ENCODE data around the gene PIBF1.

PIBF1 gene

GRCh38 chr13:73060251-73061160 lies 278.6 kb downstream of the PIBF1 start:
- no peak for DNase-seq (ENCODE audit: low read depth)

- DNase-seq (ENCODE audit: low read depth), result no peak
These were observed 279.5 kb downstream of the PIBF1 start for GRCh38 chr13:73061473-73061872.

- DNase-seq (ENCODE audit: low read depth), result no peak
These were observed 279.9 kb downstream of the PIBF1 start for GRCh38 chr13:73061876-73062275.

- no peak for DNase-seq (ENCODE audit: low read depth)
These were observed 280.5 kb downstream of the PIBF1 start for GRCh38 chr13:73062468-73062867.

- DNase-seq (ENCODE audit: low read depth), result no peak
These were observed 281.2 kb downstream of the PIBF1 start for GRCh38 chr13:73063166-73063565.

- DNase-seq (ENCODE audit: low read depth), result no peak
These were observed 283.1 kb downstream of the PIBF1 start for GRCh38 chr13:73065036-73065435.

- DNase-seq (ENCODE audit: low read depth), result no peak
These were observed 283.9 kb downstream of the PIBF1 start for GRCh38 chr13:73065665-73066340.
